ENCODE measurements around the gene CLCNKB.

GRCh38 chr1:16005597-16005996 is 38.0 kb upstream of the CLCNKB start:
- no peak for TF ChIP-seq JUND (IDR thresholded peaks at IDR 0.05)
- TF ChIP-seq EZH2phosphoT487 (IDR thresholded peaks at IDR 0.05; ENCODE audit: borderline replicate concordance): no peak
- no peak for TF ChIP-seq CTCF (IDR thresholded peaks at IDR 0.05 in 2 of 3, conservative IDR thresholded peaks at IDR 0.05 in 1 of 3; ENCODE audit: borderline replicate concordance in 1 of 3, insufficient read depth in 1 of 3, low read depth in 2 of 3, low read length in 2 of 3)
- no peak for TF ChIP-seq POLR2AphosphoS5 (IDR thresholded peaks at IDR 0.05; ENCODE audit: low read depth, low read length)
- TF ChIP-seq YY1 (IDR thresholded peaks at IDR 0.05; ENCODE audit: extremely low read depth, insufficient replicate concordance, low read depth, low read length): no peak
- TF ChIP-seq ZFX (IDR thresholded peaks at IDR 0.05): no peak

Data from HCT116 (cell line).